Suppressor macrophage treated with lipopolysaccharide for 1 hour (primary cell): ENCODE measurements around the gene NIPAL3.

ENCODE experiments used
- DNase-seq, 3 donors: peaks; one replicate each; pipeline ENCODE4 v3.0.0-alpha.2; 2020 to 2022

The NIPAL3 gene

DNA sequence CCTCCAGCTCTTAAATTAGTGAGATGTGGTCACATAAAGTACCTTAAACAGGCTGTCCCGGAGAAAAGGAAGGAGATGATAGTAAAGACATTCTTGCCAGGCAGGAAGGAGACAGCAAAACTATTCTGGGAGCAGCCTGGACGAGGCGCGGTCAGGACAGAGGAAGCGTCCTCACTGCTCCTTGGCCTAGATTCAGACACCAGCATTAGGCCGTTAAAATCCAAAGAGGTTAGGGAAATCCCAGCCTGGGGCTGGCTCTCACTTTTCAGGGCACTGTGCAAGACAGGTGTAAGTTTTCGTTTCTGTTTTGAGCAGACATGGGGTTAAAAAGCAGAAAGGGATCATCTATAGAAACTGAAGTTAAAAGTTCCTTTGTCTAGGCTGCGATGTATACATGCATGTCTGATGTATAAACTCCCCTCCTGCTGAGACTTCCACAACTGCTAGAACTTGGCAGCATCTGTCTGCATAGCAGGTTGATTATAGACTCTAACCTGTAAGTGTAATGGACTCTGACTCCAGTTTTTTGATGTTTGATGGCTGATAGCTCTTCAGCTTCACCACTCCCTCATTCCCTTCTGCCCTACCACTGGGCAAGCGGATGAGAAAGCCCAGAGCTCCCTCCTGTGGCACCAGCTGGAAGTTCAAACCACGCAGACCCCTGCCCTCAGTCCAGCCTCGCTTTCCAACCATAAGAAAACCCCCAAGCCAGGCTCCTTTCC is 23.6 kb upstream of the NIPAL3 start:
- DNase-seq, result peak; percentile 41 to 63 (median 62)

DNA sequence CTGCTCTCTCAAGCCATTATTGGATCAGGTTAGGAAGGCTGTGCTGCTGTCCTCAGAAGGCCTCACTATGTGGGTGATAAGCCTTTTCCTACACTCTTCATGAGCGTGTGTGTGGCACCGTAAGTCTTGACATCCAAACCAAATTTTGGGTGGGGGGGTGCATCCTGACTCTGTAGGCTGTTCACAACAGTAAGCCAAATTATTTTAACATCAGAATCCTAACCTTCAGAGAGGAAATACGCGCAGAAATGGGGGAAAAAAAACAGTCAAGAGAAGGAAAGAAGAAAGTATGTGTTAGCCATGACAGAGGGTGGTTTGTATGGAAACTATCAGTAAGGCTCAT is 23.0 kb upstream of the NIPAL3 start:
- DNase-seq, result no peak

DNA sequence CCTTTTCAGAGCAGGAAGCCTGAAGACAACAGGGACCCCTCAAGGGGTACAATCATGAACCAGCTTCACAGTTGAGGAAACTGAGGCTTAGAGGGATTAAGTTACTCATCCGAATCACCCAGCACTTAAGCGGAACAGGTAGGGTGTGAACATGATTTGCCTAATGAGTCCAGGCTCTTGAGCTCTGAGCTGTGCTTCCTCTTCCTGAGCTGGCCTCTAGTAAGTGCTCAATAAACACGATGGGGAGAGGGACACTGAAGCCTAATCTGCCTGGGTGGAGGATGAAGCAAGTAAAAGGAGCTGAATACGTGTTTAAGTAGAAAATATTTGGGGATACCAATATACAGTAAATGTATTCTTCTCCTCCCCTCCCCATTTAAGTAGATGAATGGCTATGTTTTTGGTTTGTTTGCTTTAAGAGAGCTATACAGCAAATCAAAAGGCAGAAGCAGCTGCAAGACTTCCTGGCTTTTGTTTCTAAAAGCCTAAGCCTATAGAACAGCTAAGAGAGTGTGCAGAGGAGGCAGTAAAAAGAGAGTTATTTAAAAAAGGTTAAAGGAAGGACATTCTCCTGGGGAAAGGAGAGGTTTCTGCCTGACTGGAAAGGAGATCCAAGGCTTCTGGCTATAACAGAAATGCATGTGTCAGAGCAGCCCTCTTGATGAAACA is 22.5 kb upstream of the NIPAL3 start:
- no peak for DNase-seq

DNA sequence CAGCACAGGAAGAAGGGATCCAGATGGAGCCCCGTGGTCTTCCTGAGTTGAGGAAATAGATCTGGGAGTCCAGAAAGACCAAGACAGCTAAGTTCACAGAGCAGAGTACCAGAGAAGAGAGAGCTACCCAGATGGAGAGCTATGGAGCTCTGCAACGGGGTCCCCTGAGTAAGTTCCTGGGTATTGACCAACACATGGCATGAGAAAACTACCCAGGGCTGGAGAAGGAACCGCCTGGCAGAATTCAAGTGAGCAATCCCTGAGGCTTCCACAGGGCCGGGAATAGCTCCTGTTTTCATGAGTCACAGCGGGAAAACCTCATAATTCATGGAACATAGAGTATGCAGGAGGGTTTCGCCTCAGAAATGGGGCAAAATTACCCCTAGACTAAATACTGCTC is 21.7 kb upstream of the NIPAL3 start:
- DNase-seq, result no peak

DNA sequence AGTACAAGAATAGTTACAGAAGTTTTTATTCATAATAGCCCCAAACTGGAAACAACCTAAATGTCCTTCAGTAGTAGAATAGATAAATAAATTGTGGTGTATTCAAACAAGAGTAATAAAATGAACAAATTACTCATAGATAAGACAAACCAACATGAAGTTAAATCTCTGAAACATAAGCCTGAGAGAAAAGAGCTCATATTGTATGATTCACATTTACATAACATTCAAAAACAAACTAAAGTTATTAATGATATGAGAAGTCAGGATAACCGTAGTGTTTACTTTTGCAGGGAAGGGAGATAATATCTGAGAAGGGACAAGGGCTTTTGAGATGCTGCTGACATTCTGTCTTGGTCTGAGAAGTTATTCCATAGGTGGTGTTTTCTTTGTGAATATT is 15.5 kb upstream of the NIPAL3 start:
- DNase-seq, result no peak

DNA sequence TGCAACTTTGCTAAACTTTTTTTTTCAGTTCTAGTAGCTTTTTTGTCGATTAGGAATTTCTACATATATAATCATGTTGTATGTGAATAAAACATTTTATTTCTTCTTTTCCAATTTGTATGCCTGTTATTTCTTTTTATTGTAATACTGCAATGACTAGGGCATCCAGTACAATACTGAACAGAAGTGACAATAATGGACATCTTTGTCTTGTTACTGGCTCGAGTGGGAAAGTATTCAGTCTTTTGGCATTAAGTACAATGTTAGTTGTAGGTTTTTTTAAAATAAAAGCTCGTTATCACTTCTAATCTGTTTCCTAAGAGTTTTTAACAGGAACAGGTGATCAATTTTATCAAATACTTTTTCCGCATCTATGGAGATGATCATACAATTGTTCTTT is 11.8 kb upstream of the NIPAL3 start:
- DNase-seq, result no peak

DNA sequence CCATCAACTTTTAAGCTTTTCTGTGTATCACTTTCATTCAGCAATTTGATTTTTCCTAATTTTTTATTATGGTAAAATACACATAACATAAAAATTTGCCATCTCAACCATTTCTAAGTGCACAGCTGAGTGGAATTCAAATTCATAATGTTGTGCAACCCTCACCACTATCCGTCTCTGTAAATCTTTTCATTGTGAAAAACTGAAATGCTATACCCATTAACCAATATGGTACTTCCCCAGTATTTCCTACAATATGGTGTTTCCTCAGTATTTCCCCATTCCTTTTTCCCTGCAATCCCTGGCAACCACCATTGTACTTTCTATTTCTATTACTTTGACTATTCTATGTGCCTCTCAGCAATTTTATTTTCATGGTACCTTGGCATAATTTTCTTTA is 8.8 kb upstream of the NIPAL3 start:
- DNase-seq, result peak; percentile 57 to 82 (median 76)

DNA sequence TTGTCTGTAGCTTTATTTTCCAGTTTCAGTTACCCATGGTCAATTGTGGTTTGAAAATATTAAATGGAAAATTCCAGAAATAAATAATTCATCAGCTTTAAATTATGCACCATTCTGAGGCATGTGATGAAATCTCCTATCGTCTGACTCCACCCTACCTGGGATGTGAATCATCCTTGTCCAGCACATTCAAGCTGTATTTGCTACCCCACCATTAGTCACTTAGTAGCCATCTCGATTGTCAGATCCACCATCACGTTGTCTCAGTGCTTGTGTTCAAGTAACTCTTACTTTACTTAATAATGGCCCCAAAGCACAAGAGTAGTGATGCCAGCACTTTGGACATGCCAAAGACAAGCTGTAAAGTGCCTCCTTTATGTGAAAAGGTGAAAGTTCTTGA is 6.1 kb upstream of the NIPAL3 start:
- DNase-seq, result peak in 1 of 3 donors; percentile 27

DNA sequence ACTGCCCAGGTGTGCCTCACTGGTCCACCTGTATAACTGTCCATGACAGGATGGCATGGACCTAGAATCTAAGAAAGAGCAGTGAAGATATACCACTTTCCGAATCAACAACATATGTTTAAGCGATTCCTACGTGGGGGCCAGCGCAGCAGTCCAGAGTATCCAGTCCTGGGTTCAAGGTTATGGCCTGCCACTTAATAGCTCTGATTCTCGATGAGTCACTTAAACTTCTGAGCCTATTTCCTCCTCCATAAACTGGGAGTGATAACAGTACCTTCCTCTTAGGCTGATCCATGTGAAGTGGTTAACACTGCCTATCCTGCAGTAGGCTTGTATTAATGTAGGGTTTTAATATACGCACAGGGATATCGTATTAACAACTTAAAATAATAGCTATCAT is 4.9 kb upstream of the NIPAL3 start:
- DNase-seq, result no peak

DNA sequence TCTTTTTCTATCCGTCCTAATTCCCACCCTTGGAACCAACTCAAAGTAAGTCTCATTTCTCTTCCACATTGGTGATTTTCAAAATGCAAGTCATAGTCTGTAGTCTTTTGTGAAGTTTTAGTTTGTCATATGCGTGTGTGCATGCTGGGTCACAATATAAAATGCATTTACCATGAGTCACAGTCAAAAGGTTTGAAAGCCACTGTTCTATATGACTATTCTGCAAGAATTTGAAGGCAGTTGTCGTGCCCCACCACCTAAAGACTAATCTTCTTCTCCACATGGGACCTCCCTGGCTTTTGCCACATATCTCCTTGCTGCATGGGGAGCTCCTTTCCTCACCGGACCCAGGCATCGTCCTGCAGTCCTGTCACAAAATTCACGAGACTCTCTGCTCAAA is 3.6 kb upstream of the NIPAL3 start:
- peak; percentile 38 to 60 (median 50) for DNase-seq

DNA sequence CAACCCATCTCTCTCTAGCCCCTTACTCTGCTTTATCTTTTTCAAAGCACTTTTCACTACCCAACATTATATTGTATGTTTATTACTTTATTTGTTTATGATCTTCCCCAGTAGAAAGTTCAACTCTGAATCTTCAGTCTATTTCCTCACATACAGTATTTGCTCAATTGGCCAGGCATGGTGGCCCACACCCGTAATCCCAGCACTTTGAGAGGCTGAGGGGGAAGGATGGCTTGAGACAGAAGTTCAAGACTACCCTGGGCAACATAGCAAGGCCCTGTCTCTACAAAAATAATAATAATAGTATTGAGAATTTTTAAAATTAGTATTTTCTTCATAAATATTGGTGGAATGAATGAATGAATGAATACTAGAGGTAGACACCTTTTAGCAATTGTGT is 3.2 kb upstream of the NIPAL3 start:
- no peak for DNase-seq

DNA sequence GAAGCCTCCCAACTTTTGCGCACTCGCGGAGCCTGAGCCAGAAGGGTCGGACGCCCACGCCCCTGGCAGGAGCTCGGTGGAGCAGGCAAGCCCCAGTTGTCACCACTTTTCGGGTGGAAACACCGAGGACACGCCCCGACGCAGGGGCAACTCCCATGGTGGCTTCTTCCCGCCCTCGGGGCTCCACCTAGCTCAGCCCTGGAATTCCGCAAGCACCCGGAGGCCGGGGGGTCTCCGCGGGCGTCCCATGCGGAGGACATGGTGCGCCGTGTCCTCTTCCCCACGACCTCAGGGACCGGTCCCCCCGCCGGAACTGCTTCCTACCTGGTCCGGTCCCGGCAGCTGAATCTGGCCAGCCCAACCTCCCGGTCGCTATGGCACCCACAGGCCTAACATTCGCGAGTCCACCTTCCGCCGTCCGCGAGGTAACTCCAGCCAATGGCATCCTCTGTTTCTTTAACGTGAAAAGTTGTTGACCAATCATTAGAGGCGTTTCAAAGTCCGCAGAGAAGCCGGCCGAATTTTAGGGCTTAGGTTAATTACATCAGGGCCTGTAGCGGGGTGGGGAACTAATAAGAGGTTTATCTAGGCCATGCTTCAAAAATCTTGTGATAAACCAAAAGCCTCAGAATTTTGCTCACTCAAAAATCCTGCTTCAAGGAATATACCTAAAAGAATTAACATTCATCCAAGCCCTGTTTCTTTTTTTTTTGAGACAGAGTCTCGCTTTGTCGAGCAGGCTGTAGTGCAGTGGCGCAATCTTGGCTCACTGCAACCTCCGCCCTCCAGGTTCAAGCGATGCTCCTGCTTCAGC is 2.0 kb upstream of the NIPAL3 start, which contains the start of gene STPG1:
STPG1 (minus strand) TSS at position 433 of the 814 bp plus-strand sequence. CDS start 12,394 bp downstream, outside the sequence.
- peak; percentile 89 to 95 (median 89) for DNase-seq

DNA sequence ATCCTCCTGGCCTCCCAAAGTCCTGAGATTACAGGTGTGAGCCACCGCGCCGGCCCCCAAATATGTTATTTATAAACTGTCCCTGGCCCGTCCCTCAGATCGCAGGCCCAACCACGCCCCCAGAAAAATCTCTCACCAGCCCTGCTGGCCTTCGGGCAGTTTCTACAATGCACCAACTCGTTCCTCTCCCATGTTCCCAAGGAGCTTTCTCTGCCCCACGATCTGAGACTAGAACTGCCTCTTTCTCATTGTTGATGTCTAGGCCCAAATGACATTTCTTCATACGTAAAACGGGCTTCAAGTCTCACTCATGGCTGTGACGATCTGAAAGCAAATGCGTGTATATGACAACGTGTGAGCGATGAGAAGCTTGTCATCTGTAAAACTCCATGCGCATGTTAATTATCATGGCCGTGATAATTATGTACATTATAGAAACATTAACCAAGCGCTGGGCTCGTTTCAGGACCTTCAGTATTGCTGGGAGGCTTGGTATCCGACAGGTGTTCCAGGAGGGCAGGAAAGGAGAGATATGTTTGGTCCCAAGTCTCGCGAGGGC is 748 bp upstream of the NIPAL3 start:
- DNase-seq, result no peak

DNA sequence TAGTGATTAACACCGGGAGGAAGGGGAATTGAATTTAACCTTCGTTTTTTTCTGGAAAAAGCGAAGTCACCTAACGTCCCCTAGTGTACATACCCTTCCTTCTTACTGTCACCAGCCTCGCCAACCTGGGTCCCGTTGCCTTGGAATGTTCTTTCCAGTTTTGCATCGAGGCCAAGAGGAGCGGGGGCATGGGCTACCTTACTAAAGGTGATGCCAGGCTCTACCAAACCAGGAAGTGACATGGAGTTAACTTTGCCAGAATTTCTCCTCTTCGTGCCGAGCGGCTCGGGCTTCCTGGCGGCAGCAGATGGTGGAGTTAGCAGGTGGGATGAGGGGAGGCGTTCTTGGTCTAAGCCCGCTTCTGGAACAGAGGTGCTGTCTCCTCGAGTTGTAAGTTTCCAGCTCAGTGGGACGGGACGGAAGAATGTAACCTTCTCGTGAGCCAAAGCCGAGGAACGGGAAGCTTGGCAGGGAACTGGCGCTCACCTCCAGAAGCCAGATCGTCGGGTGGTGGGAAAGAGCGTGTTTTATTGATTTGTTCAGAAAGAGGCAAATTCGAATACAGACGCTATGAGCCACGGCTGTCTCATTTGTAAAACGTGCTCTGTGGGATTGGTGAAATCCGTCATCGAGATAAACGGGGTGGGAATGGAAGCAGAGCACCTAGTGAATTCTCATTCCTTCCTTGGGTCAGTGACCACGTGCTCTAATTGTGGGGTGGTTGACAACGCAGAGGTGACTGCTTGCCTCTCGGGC is 486 bp downstream of the NIPAL3 start:
- DNase-seq, result peak in 2 of 3 donors; percentile 20 to 26

DNA sequence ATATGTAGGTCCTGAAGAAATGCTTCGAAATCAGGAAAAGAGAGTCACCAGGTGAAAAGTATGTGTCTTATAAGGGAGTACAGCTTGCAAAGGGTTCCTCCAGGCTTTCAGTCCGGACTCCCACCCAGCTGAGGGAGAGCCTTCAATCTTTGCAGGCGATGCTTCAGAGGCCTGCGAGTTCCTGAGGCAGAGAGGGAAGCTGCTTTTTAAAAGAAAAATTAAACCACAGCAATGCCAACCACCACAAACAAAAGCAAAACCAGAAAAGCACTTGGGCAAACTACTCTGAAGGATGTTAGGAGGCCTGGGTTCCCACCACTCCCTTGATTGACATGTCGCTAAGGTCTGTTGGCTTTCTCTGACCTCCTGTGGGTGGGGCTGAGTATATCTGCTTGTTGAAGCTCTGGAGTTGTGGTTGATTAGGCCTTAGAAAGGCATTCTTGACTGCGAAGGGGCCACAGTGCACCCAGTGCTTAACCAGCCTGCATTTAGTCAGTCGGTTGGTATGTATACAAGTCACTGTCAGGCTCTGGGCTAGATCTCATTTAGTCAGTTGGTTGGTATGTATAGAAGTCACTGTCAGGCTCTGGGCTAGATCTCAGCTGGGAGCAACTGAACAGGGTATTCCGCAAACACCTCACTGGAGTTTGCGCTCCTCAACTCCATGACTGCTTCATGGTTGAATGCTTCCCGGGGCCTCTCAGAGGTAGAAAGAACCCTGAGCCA is 1.2 kb downstream of the NIPAL3 start:
- no peak for DNase-seq

DNA sequence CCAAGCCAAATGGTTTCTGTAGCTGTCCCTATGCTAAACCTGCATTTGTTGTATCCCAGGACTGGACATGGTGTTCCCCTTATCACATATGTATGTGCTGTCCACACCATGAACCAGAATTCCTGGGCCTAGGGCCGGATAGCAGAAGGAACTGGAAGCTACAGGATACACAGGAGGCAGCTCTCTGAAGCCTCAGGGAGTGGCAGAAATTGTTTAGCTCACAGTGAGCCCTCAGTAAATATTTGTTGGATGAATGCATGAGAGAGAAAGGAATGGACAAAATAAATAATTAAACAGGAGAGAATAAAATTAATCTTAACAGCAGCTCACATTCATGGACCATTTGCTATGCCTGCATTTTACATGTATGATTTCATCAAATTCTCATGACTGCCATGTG is 2.1 kb downstream of the NIPAL3 start:
- no peak for DNase-seq

DNA sequence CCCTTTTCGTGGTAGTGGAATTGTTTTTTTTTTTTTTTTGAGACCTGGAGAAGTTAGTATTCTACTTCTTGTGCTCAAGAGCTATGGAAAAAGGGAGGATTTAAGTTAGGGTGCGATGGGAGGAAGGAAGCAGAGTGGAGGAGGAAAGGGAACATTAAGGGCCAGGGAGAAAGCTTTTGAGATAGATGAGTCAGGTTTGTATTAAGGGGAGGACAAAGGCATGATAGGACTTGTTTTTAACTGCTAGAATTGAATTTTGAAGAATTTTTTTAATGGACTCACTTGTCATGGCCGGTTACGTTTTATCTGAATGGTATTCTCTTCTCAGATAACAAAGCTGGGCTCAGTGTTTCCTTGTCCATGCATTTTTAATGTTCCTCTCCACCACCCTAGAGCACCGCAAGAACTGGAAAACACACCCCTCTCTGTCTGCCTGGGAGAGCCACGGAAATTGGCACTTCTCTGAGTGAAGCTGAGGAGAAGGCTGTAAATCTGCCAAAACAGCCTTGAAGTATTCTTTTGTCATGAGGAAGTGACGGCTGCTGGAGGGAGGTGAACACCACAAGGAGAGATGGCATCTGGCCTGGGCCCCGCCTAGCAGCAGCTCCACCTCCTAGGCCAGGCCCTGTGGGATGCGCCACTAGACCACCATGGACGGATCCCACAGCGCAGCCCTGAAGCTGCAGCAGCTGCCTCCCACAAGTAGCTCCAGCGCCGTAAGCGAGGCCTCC is 3.5 kb downstream of the NIPAL3 start:
- peak in 2 of 3 donors; percentile 22 to 31 for DNase-seq

DNA sequence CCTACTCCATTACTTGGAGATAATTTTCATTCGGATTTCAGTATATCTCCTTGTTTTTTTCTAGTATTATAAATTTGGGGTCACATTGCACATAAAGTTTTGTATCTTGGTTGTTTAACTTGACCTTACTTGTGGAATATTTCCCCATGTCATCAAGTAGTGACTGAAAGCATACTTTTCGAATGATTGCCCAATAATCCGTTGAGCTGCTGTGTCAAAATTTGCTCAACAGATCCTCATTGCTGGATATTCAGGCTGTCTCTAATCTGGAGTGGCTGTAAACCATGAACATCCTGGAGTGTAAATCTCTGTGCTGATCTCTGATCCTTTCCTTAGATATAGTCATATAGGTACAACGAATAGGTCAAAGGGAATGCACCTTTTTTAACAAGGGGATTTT is 4.9 kb downstream of the NIPAL3 start:
- peak in 1 of 3 donors; percentile 39 for DNase-seq

DNA sequence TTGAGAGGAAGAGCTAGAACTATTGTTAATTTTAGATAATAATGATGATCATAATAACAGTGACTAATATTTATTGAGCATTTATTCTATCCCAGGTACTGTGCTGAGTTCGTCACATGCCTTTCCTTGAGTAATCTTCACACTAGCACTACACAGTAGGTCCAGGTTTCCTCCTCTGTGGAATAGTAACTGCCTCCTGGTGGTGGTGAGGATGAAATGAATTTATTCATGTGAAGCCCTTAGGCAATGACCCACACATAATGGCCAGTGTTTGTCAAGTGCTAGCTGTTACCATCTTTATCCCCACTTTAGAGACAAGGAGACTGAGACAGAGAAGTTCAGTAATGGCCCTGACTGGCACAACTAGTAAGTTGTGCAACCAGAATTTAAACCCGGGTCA is 5.9 kb downstream of the NIPAL3 start:
- no peak for DNase-seq

DNA sequence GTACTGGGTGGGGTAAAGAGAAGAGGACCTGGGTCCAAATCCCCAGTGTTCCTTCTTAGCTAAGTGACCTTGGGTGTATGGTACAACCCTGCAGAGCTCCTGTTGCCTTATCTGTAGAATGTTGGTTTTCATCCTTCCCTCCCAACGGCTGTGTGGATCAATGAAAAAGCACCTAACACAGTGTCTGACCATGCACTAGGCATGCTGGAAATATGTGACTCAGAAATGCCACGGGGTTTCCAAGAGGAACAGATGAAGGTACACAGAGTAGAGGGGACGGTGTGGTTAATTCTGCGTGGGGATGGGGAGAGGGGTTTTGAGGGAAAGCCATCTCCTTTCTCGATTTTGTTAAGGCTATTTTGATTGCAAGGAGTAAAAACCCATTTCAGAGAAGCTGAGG is 8.6 kb downstream of the NIPAL3 start:
- DNase-seq, result no peak

DNA sequence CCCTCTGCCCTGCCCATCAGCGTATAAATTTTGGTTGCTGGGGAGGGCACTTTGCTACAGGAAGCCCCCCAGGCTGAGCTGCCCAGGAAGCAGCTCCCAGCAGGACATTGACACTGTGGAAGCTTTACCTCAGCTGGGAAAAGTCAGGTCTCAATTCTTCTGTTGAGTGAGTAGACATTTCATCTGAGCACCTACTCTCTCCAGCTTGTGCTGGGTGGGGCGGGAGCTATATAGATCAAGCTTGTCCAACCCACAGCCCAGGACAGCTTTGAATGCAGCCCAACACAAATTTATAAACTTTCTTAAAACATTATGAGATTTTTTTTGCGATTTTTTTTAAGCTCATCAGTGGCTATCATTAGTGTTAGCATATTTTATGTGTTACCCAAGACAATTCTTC is 9.4 kb downstream of the NIPAL3 start:
- DNase-seq, result no peak
